Gastroesophageal sphincter (tissue), 4 donors: Measurements from ENCODE around the gene ATP4A. TPM values are rescaled to one million over a fixed set of nuclear protein-coding genes. Genes with fewer than 3 reads are reported as not detected.

Experiments used
- ATAC-seq: fragments of 150-250 bp; one replicate; pipeline ENCODE4 v1.9.1; 2016; ENCODE audit warnings: mild to moderate bottlenecking, moderate library complexity
- H3K27ac ChIP-seq, 4 donors: fragments of 200-600 bp; sonication (generic) in 3 of 4; 1 replicate in 3 of 4; 2 replicates in 1 of 4; pipeline ENCODE4 v1.5.1; 2016 to 2019
- H3K27me3 ChIP-seq: fragments of 200-600 bp; sonication (generic); one replicate; pipeline ENCODE4 v1.5.1; 2019
- H3K36me3 ChIP-seq, 2 donors: fragments of 200-600 bp; sonication (generic); one replicate each; pipeline ENCODE4 v1.5.1; 2019; ENCODE audit warnings: control low read depth in 1 of 2
- H3K4me1 ChIP-seq, 3 donors: fragments of 200-600 bp; sonication (generic); 1 replicate in 2 of 3; 2 replicates in 1 of 3; pipeline ENCODE4 v1.5.1; 2016 to 2019; ENCODE audit warnings: control low read depth in 2 of 3
- H3K4me3 ChIP-seq, 2 donors: fragments of 200-600 bp; sonication (generic); one replicate each; pipeline ENCODE4 v1.5.1; 2019; ENCODE audit warnings: mild to moderate bottlenecking in 1 of 2, moderate library complexity in 1 of 2
- H3K9me3 ChIP-seq, 3 donors: fragments of 200-600 bp; sonication (generic); one replicate each; pipeline ENCODE4 v1.5.1; 2017 to 2019; ENCODE audit warnings: control low read depth in 2 of 3
- EP300 ChIP-seq: sonication (generic); formaldehyde crosslinking; IDR thresholded peaks from one replicate; pipeline ENCODE4 v1.6.1; 2017; ENCODE audit warnings: antibody characterized with exemption, mild to moderate bottlenecking
- POLR2A ChIP-seq, 2 donors: fragments of 450-650 bp; IDR thresholded peaks; one replicate each; pipeline ENCODE4 v1.6.1; 2017; ENCODE audit warnings: antibody characterized with exemption in 2 of 2, mild to moderate bottlenecking in 2 of 2, moderate library complexity in 1 of 2
- POLR2AphosphoS5 ChIP-seq: sonication (generic); formaldehyde crosslinking; IDR thresholded peaks from one replicate; pipeline ENCODE4 v1.6.1; 2017; ENCODE audit warnings: antibody characterized with exemption
- WGBS, 2 donors: methylation state at CpG; one replicate each; pipeline ENCODE4 v1.1.5; 2018; ENCODE audit warnings: low coverage in 1 of 2; 5-methylcytosine and 5-hydroxymethylcytosine counted together
- total RNA-seq, 4 donors: library from RNA; depleted of rRNA; stranded (reverse); fragments of >200 nt; gene quantifications; one replicate each; pipeline ENCODE4 v1.1.0, GENCODE V29; 2016
- TF ChIP-seq, protein P1 (sequence below), 4 experiments: fragments of 200-600 bp in 2 of 4; fragments of 450-650 bp in 2 of 4; sonication (generic) in 1 of 4; IDR thresholded peaks; one replicate each; pipeline ENCODE4 v1.5.1; 2017 to 2019; ENCODE audit warnings: antibody characterized with exemption in 4 of 4, mild to moderate bottlenecking in 2 of 4, moderate library complexity in 2 of 4

ATP4A gene
- total RNA-seq, 4 donors from 2014 or later = not detected

GRCh38 chr19:35506011-35506410, 57.4 kb downstream of the ATP4A start:
- Histone ChIP-seq H3K4me1 (peaks cover 0 to 15% (median 0%) of the 10 kb centered on the region in 3 donors), H3K36me3 (no peaks in the 10 kb centered on the region), H3K4me3 (no peak overlapping the region), H3K27me3 (peaks cover 55% of the 10 kb centered on the region), H3K9me3 (no peaks in the 10 kb centered on the region), H3K27ac (no peak overlapping the region)
- WGBS, 2 donors = 76 to 89% methylated on average over 5 to 7 of the region's 7 CpGs
- no peak for TF ChIP-seq EP300
- TF ChIP-seq POLR2A (IDR thresholded peaks at IDR 0.05) = no peak
- TF ChIP-seq, protein P1, sequence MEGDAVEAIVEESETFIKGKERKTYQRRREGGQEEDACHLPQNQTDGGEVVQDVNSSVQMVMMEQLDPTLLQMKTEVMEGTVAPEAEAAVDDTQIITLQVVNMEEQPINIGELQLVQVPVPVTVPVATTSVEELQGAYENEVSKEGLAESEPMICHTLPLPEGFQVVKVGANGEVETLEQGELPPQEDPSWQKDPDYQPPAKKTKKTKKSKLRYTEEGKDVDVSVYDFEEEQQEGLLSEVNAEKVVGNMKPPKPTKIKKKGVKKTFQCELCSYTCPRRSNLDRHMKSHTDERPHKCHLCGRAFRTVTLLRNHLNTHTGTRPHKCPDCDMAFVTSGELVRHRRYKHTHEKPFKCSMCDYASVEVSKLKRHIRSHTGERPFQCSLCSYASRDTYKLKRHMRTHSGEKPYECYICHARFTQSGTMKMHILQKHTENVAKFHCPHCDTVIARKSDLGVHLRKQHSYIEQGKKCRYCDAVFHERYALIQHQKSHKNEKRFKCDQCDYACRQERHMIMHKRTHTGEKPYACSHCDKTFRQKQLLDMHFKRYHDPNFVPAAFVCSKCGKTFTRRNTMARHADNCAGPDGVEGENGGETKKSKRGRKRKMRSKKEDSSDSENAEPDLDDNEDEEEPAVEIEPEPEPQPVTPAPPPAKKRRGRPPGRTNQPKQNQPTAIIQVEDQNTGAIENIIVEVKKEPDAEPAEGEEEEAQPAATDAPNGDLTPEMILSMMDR (IDR thresholded peaks at IDR 0.05) = no peak
- no peak for TF ChIP-seq POLR2AphosphoS5
- no peak for ATAC-seq

DNA sequence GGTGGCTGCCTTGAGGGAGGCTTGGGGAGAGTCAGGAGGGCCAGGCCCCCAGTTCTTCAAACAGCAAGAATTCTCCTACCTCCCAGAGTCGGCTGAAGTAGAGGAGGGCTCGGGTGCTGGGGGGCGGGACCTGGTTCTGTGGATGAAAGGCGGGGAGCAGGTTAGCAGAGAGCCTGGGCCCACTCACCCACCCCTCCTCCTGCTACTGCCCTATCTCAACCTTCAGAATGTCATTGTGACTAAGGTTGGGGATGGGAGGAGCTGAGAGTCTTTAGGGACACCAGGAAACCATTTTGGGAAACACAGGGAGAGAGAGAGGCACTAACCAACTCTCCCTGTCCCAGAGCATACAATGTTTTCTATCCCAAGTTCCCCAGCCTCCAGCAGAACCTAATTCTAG, 60.7 kb downstream of the ATP4A start:
- no peak for ATAC-seq
- WGBS, 2 donors = 82 to 100% methylated on average over 1 to 4 of the region's 4 CpGs
- Histone ChIP-seq H3K27ac (no peak overlapping the region), H3K4me1 (no peaks in the 10 kb centered on the region), H3K36me3 (no peaks in the 10 kb centered on the region), H3K9me3 (no peaks in the 10 kb centered on the region), H3K4me3 (no peak overlapping the region), H3K27me3 (peaks cover 29% of the 10 kb centered on the region)
- TF ChIP-seq EP300 = no peak
- TF ChIP-seq POLR2A (IDR thresholded peaks at IDR 0.05) = no peak
- no peak for TF ChIP-seq POLR2AphosphoS5
- TF ChIP-seq, protein P1 (IDR thresholded peaks at IDR 0.05) = no peak

DNA sequence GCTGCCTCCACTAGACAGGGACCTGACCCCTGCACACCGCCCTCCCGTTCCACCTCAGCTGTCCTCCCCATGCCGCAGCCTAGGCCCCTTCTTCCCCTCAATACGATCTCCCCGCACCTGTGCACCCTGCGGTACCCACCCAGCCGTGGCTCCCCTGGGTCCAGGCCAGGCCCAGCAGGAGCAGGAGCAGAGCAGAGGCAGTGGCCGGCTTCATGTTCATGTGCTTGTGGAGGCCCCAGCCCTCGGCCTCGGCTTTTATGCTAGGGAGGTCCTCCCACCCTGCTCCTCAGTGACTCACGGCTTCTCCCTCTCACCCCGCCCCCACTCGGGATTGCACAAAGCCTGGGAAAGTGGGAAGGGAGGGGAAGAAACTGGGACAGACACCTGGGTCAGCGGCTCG, 61.8 kb downstream of the ATP4A start:
- WGBS, 2 donors = 81 to 100% methylated on average over 3 of the region's 15 CpGs
- TF ChIP-seq EP300 = no peak
- TF ChIP-seq, protein P1 (IDR thresholded peaks at IDR 0.05) = no peak
- no peak for TF ChIP-seq POLR2AphosphoS5
- no peak for TF ChIP-seq POLR2A (IDR thresholded peaks at IDR 0.05)
- Histone ChIP-seq H3K9me3 (no peaks in the 10 kb centered on the region), H3K4me3 (no peak overlapping the region), H3K27me3 (peaks cover 20% of the 10 kb centered on the region), H3K36me3 (no peaks in the 10 kb centered on the region), H3K4me1 (no peaks in the 10 kb centered on the region), H3K27ac (no peak overlapping the region)
- ATAC-seq = no peak

GRCh38 chr19:35500611-35501010, 62.8 kb downstream of the ATP4A start:
- TF ChIP-seq POLR2A (IDR thresholded peaks at IDR 0.05) = no peak
- Histone ChIP-seq H3K36me3 (no peaks in the 10 kb centered on the region), H3K27ac (no peak overlapping the region), H3K27me3 (peaks cover 16% of the 10 kb centered on the region), H3K4me1 (peaks cover 0 to 3% (median 0%) of the 10 kb centered on the region in 3 donors), H3K9me3 (no peaks in the 10 kb centered on the region), H3K4me3 (no peak overlapping the region)
- no peak for ATAC-seq
- WGBS, 2 donors = 40% methylated on average over 1 of the region's 10 CpGs; no CpG with 5 or more reads in 1 of the 2 donors

Other genes with a start within 250 kb of the ATP4A start
- gene CD22, start 234.5 kb downstream of the ATP4A start, total RNA-seq = 1 to 10 TPM; 2.7 to 5.6 (median 4.9) TPM
- gene FFAR1, start 215.8 kb downstream of the ATP4A start, total RNA-seq = not detected
- gene FFAR3, start 205.2 kb downstream of the ATP4A start, total RNA-seq = under 1 TPM in 1 of 4 donors, not detected in 3; 0.13 TPM
- not detected for gene GPR42, start 192.6 kb downstream of the ATP4A start, total RNA-seq
- gene FFAR2, start 115.4 kb downstream of the ATP4A start, total RNA-seq = 1 to 10 TPM in 1 of 4 donors, under 1 TPM in 1, not detected in 2; 0.35 to 1.3 TPM
- gene KRTDAP, start 73.2 kb downstream of the ATP4A start, total RNA-seq = not detected
- 10 to 100 TPM in 2 of 4 donors, 1 to 10 TPM in 2; 5.6 to 20.0 (median 9.0) TPM for gene DMKN, start 50.0 kb downstream of the ATP4A start, total RNA-seq
- gene SBSN, start 35.3 kb downstream of the ATP4A start, total RNA-seq = 10 to 100 TPM in 1 of 4 donors, 1 to 10 TPM in 2, not detected in 1; 1.0 to 13.4 (median 1.2) TPM
- gene GAPDHS, start 30.2 kb downstream of the ATP4A start, total RNA-seq = not detected
- 10 to 100 TPM; 60.0 to 82.6 (median 64.1) TPM for gene TMEM147, start 18.0 kb downstream of the ATP4A start, total RNA-seq
- not detected for gene PMIS2, start 22.5 kb upstream of the ATP4A start, total RNA-seq
- gene HAUS5, start 49.1 kb upstream of the ATP4A start, total RNA-seq = 1 to 10 TPM; 3.9 to 8.7 (median 6.2) TPM
- gene RBM42, start 65.4 kb upstream of the ATP4A start, total RNA-seq = 10 to 100 TPM; 66.1 to 98.0 (median 72.8) TPM
- not detected for gene ETV2, start 78.1 kb upstream of the ATP4A start, total RNA-seq
- gene COX6B1, start 84.7 kb upstream of the ATP4A start, total RNA-seq = 100 to 1,000 TPM; 403 to 607 (median 414) TPM
- not detected for gene UPK1A, start 102.9 kb upstream of the ATP4A start, total RNA-seq
- gene ZBTB32, start 140.9 kb upstream of the ATP4A start, total RNA-seq = under 1 TPM in 2 of 4 donors, not detected in 2; 0.31 TPM
- gene KMT2B, start 154.3 kb upstream of the ATP4A start, total RNA-seq = 10 to 100 TPM in 3 of 4 donors, 1 to 10 TPM in 1; 7.7 to 27.0 (median 17.5) TPM
- gene IGFLR1, start 178.8 kb upstream of the ATP4A start, total RNA-seq = 10 to 100 TPM in 1 of 4 donors, 1 to 10 TPM in 3; 4.6 to 14.3 (median 6.7) TPM
- gene U2AF1L4, start 181.8 kb upstream of the ATP4A start, total RNA-seq = 10 to 100 TPM in 3 of 4 donors, 1 to 10 TPM in 1; 7.5 to 29.3 (median 23.7) TPM
- 10 to 100 TPM; 20.4 to 35.7 (median 29.5) TPM for gene PSENEN, start 182.0 kb upstream of the ATP4A start, total RNA-seq
- gene LIN37, start 184.9 kb upstream of the ATP4A start, total RNA-seq = 10 to 100 TPM; 14.4 to 29.4 (median 18.7) TPM
- gene HSPB6, start 193.4 kb upstream of the ATP4A start, total RNA-seq = 100 to 1,000 TPM in 2 of 4 donors, 10 to 100 TPM in 2; 44.9 to 119 (median 96.6) TPM
- gene PROSER3, start 194.5 kb upstream of the ATP4A start, total RNA-seq = 10 to 100 TPM; 10.1 to 17.1 (median 13.4) TPM
- 10 to 100 TPM in 1 of 4 donors, 1 to 10 TPM in 3; 3.1 to 22.6 (median 5.5) TPM for gene ARHGAP33, start 211.9 kb upstream of the ATP4A start, total RNA-seq
- not detected for gene PRODH2, start 249.2 kb upstream of the ATP4A start, total RNA-seq